MV-4-11 (cell line): ENCODE measurements around the gene PAPPA2.

Experiments
- DNase-seq: peaks from one replicate; lab custom pipeline; 2025; lab: John Stamatoyannopoulos, UW

PAPPA2 gene

GRCh38 chr1:176499671-176500070, 36.7 kb downstream of the PAPPA2 start:
- no peak for DNase-seq

- DNase-seq = no peak
These were observed 38.6 kb downstream of the PAPPA2 start for GRCh38 chr1:176501599-176501998.

- no peak for DNase-seq
These were observed 42.0 kb downstream of the PAPPA2 start for GRCh38 chr1:176504848-176505553.

- DNase-seq = no peak
These were observed 50.0 kb downstream of the PAPPA2 start for GRCh38 chr1:176512966-176513365.

- no peak for DNase-seq
These were observed 52.3 kb downstream of the PAPPA2 start for GRCh38 chr1:176515310-176515709.

GRCh38 chr1:176517484-176517883, 54.5 kb downstream of the PAPPA2 start:
- no peak for DNase-seq

GRCh38 chr1:176521211-176521610, 58.2 kb downstream of the PAPPA2 start:
- DNase-seq = peak; percentile 25

GRCh38 chr1:176522310-176522845, 59.4 kb downstream of the PAPPA2 start:
- no peak for DNase-seq

GRCh38 chr1:176529395-176530090, 66.6 kb downstream of the PAPPA2 start:
- no peak for DNase-seq

GRCh38 chr1:176531036-176531435, 68.1 kb downstream of the PAPPA2 start:
- no peak for DNase-seq

- DNase-seq = no peak
These were observed 69.2 kb downstream of the PAPPA2 start for GRCh38 chr1:176531921-176532897.

GRCh38 chr1:176533020-176533419, 70.0 kb downstream of the PAPPA2 start:
- DNase-seq = no peak

- DNase-seq = no peak
These were observed 73.6 kb downstream of the PAPPA2 start for GRCh38 chr1:176536588-176536987.

- DNase-seq = no peak
These were observed 76.0 kb downstream of the PAPPA2 start for GRCh38 chr1:176539018-176539417.

GRCh38 chr1:176540428-176540827, 77.5 kb downstream of the PAPPA2 start:
- DNase-seq = peak; percentile 79

- DNase-seq = peak; percentile 94
These were observed 78.7 kb downstream of the PAPPA2 start for GRCh38 chr1:176541663-176542062.

GRCh38 chr1:176542352-176542751, 79.4 kb downstream of the PAPPA2 start:
- no peak for DNase-seq

GRCh38 chr1:176543360-176544129, 80.6 kb downstream of the PAPPA2 start:
- DNase-seq = peak; percentile 7

- no peak for DNase-seq
These were observed 82.2 kb downstream of the PAPPA2 start for GRCh38 chr1:176545034-176545639.

GRCh38 chr1:176546825-176547224, 83.8 kb downstream of the PAPPA2 start:
- no peak for DNase-seq

GRCh38 chr1:176551146-176551545, 88.2 kb downstream of the PAPPA2 start:
- no peak for DNase-seq
